C4-2B (cell line): ENCODE data around the gene CCL23.

ENCODE experiments used
- H3K27ac ChIP-seq: fragments of 450-650 bp; 2 replicates; pipeline ENCODE4 v1.5.1; 2017
- CTCF ChIP-seq: fragments of 450-650 bp; conservative IDR thresholded peaks from 2 replicates; pipeline ENCODE4 v1.5.1; 2017; ENCODE audit warnings: mild to moderate bottlenecking
- ZFX ChIP-seq: fragments of 450-650 bp; IDR thresholded peaks from 2 replicates; pipeline ENCODE4 v1.6.1; 2017

CCL23 gene

GRCh38 chr17:35991075-35991474, 26.7 kb downstream of the CCL23 start:
- TF ChIP-seq ZFX (no peak), CTCF (no peak)
- H3K27ac ChIP-seq: no peak overlapping the region

GRCh38 chr17:35988164-35988563, 29.6 kb downstream of the CCL23 start:
- H3K27ac ChIP-seq: no peak overlapping the region
- TF ChIP-seq CTCF (no peak), ZFX (no peak)

GRCh38 chr17:35986643-35987042, 31.1 kb downstream of the CCL23 start, which contains the start of gene CCL14:
TSS of gene CCL14 (minus strand) at chr17:35986729. CDS start at chr17:35986649, 80 bp downstream.
- TF ChIP-seq ZFX (no peak), CTCF (no peak)
- H3K27ac ChIP-seq: no peak within 1 kb of the TSS

GRCh38 chr17:35984140-35984539, 33.6 kb downstream of the CCL23 start:
- TF ChIP-seq ZFX: no peak
- no peak for TF ChIP-seq CTCF
- H3K27ac ChIP-seq: no peak overlapping the region

- no peak; the same call in 1 of the 2 replicates for TF ChIP-seq CTCF
- no peak for TF ChIP-seq ZFX
These were observed 35.2 kb downstream of the CCL23 start for GRCh38 chr17:35982409-35983191.

GRCh38 chr17:35981908-35982330, 35.9 kb downstream of the CCL23 start:
- no peak for TF ChIP-seq ZFX
- peak; percentile 23 for TF ChIP-seq CTCF
- no peak overlapping the region for H3K27ac ChIP-seq

More at GRCh38 chr17:35982409-35983191, 35.2 kb downstream of the CCL23 start:
- no peak overlapping the region for H3K27ac ChIP-seq

GRCh38 chr17:35981246-35981645, 36.5 kb downstream of the CCL23 start, which contains the start of gene CCL16:
TSS of gene CCL16 (minus strand) at chr17:35981497. CDS start at chr17:35981420, 77 bp downstream.
- TF ChIP-seq CTCF (no peak), ZFX (no peak)
- H3K27ac ChIP-seq: no peak within 1 kb of the TSS
